ENCODE results near the gene ZNF689.
A peak's percentile ranks its signal among the peaks of the same experiment; 100 is the strongest.
"Not testable (repeated sequence)": the region's sequence is repeated elsewhere in the genome, so short reads cannot be mapped to it uniquely, and the experiment has no call there.

Gene ZNF689

DNA sequence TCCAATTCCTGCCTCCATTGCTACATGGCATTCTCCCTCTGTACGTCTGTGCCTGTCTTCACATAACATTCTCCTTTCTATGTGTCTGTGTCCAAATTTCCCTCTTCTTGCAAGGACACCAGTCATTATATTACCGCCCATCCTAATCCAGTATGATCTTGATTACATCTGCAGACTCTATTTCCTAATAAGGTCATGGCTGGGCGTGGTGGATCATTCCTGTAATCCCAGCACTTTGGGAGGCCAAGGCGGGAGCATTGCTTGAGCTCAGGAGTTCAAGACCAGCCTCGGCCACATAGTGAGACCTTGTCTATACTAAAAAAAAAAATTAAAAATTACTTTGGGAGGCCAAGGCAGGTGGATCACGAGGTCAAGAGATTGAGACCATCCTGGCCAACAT is 35.5 kb upstream of the ZNF689 start:
- no peak for DNase-seq (ENCODE audit: low spot score)
- TF ChIP-seq, protein P1, sequence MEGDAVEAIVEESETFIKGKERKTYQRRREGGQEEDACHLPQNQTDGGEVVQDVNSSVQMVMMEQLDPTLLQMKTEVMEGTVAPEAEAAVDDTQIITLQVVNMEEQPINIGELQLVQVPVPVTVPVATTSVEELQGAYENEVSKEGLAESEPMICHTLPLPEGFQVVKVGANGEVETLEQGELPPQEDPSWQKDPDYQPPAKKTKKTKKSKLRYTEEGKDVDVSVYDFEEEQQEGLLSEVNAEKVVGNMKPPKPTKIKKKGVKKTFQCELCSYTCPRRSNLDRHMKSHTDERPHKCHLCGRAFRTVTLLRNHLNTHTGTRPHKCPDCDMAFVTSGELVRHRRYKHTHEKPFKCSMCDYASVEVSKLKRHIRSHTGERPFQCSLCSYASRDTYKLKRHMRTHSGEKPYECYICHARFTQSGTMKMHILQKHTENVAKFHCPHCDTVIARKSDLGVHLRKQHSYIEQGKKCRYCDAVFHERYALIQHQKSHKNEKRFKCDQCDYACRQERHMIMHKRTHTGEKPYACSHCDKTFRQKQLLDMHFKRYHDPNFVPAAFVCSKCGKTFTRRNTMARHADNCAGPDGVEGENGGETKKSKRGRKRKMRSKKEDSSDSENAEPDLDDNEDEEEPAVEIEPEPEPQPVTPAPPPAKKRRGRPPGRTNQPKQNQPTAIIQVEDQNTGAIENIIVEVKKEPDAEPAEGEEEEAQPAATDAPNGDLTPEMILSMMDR (IDR thresholded peaks at IDR 0.05; ENCODE audit: extremely low read depth, missing control alignments) = no peak

DNA sequence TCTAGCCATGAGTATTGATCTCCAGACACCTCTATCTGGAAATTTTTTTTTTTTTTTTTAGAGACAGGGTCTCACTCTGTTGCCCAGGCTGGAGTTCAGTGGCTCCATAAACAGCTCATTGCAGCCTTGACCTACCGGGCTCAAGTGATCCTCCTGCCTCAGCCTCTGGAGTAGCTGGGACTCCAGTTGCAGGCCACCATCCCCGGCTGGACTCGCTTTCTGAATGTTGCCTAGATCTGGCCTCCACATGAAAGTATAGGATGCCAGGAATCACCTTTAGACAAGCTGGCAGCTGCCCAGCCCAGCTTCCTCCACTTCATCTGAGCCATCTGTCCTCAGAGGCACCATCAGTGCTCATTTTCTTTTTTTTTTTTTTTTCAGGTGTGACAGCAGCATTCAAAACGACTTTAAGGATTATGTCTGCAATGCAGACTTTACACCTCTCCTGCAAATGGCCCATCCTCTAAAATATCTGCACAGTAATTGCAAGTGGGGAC is 34.2 kb upstream of the ZNF689 start:
- DNase-seq (ENCODE audit: low spot score) = no peak
- TF ChIP-seq, protein P1 (IDR thresholded peaks at IDR 0.05; ENCODE audit: extremely low read depth, missing control alignments) = no peak

DNA sequence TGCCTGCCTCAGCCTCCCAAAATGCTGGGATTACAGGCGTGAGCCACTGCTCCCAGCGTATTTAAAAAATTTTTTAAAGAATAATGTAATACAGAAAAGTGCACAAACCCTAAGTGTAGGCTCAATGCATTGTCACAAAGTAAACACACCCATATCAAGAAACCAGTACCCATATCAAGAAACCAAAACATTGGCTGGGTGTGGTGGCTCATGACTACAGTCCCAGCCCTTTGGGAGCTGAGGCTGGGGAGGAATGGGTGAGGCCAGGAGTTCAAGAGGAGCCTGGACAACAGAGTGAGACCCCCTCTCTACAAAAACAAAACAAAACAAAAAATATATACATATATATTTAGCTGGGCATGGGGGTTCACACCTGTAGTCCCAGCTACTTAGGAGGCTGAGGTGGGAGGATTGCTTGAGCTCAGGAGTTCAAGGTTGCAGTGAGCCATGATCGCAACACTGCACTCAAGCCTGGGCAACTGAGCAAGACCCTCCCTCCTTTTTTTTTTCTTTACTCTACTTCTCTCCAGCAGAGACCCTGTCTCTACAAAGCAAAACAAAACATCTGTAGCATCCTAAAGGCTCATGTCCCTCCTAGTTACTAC is 31.3 kb upstream of the ZNF689 start:
- no peak for DNase-seq (ENCODE audit: low spot score)
- TF ChIP-seq, protein P1 (IDR thresholded peaks at IDR 0.05; ENCODE audit: extremely low read depth, missing control alignments) = no peak

DNA sequence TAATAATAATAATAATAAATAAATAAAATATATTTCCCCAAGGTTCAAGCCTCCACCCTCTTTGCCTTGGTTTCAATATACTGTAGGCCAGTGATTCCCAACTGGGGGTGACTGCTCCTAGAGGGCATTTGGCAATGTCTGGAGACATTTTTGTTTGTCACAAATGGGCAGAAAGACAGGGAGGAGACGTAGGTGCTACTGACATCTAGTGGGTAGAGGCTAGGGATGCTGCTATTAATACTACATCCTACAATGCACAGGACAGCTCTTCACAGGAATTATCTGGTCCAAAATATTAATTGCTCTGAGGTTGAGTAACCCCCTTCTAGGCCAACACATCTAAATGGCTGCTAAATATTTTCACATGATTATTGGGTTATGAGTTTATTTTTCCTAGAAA is 27.8 kb upstream of the ZNF689 start:
- TF ChIP-seq, protein P1 (IDR thresholded peaks at IDR 0.05; ENCODE audit: extremely low read depth, missing control alignments) = peak; percentile 47
- no peak for DNase-seq (ENCODE audit: low spot score)

DNA sequence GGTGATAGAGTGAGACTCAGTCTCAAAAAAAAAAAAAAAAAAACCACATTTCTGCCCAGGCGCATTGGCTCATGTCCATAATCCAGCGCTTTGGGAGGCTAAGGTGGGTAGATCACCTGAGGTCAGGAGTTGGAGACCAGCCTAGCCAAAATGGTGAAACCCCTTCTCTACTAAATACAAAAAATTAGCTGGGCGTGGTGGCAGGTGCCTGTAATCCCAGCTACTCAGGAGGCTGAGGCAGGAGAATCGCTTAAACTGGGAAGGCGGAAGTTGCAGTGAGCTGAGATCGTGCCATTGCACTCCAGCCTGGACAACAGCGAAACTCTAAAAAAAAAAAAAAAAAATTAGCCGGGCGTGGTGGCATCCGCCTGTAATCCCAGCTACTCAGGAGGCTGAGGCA is 26.9 kb upstream of the ZNF689 start:
- DNase-seq (ENCODE audit: low spot score) = not testable (repeated sequence)

DNA sequence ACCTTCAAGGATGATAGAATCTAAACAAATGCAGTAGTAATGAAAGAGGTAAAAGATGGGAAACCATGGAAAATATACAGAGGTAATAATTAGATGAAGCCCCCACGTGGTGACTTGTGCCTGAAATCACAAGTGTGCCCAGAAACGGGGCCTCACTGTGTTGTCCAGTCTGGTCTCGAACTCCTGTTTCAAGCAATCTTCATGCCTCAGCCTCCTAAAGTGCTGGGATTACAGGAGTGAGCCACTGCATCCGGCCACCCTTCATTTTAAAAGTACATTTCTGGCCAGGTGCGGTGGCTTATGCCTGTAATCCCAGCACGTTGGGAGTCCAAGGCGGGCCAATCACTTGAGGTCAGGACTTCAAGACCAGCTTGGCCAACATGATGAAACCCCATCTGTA is 26.4 kb upstream of the ZNF689 start:
- TF ChIP-seq, protein P1 (IDR thresholded peaks at IDR 0.05; ENCODE audit: extremely low read depth, missing control alignments) = no peak
- DNase-seq (ENCODE audit: low spot score) = no peak

DNA sequence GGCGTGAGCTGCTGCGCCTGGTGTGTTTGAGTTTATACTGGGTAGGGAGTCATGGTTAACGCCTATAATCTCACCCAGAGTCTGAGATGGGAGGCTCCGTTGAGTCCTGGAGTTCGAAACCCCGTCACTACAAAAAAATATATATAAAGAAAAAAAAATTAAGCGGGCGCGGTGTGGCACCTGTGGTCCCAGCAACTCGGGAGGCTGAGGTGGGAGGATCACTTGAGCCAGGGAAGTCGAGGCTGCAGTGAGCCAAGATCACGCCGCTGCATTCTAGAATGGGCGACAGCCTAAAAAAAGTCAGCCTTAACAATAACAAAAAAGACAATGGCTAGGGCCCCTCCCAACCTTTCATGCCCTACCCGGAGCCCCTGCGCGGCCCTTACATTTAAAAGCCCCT is 23.3 kb upstream of the ZNF689 start:
- DNase-seq (ENCODE audit: low spot score) = no peak
- TF ChIP-seq, protein P1 (IDR thresholded peaks at IDR 0.05; ENCODE audit: extremely low read depth, missing control alignments) = no peak

DNA sequence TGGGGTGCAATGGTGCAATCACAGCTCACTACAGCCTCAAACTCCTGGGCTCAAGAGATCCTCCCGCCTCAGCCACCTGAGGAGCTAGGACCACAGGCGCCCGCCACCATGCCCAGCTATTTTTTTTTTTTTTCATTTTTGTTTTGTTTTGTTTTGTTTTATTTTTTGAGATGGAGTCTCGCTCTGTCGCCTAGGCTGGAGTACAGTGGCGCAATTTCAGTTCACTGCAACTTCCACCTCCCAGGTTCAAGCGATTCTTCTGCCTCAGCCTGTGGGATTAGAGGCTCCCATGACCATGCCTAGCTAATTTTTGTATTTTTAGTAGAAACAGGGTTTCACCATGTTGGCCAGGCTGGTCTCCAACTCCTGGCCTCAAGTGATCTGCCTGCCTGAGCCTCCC is 22.3 kb upstream of the ZNF689 start:
- not testable (repeated sequence) for DNase-seq (ENCODE audit: low spot score)
